Stimulated activated CD4-positive, alpha-beta T cell treated with anti-CD3 and anti-CD28 coated beads, TNF-alpha, amount 100 ng/mL, for 4 hours (primary cell): ENCODE measurements around the gene CRY2.
"Not testable (repeated sequence)": the region's sequence is repeated elsewhere in the genome, so short reads cannot be mapped to it uniquely, and the experiment has no call there.

Source experiments
- DNase-seq, 3 experiments: peaks; one replicate each; pipeline ENCODE4 v3.0.0-alpha.2; 2020; ENCODE audit warnings: low read depth in 3 of 3

The CRY2 gene

GRCh38 chr11:45811571-45812290 lies 35.5 kb upstream of the CRY2 start:
- no peak for DNase-seq

- no peak for DNase-seq
Measured at GRCh38 chr11:45812581-45813548, 34.4 kb upstream of the CRY2 start.

- DNase-seq = no peak
Measured at GRCh38 chr11:45815747-45816146, 31.5 kb upstream of the CRY2 start.

DNA sequence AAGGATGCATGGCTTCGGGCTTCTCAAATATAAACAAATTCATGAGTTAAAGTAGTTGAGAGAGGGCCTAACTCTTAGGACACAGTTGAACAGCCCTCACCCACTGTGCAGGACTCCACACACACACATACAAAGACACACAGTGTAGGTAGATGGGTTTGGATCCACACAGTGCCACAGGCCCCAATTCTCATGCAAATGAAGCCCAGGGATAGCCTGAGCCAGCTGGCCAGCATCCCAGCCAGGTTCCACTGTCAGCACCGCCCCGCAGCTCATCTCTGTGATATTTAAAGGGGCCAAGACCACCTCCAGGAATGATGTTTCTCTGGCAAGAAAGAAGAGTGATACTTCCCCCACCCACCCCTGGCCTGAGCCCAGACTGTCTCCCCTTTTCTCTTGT lies 30.7 kb upstream of the CRY2 start:
- DNase-seq = no peak

DNA sequence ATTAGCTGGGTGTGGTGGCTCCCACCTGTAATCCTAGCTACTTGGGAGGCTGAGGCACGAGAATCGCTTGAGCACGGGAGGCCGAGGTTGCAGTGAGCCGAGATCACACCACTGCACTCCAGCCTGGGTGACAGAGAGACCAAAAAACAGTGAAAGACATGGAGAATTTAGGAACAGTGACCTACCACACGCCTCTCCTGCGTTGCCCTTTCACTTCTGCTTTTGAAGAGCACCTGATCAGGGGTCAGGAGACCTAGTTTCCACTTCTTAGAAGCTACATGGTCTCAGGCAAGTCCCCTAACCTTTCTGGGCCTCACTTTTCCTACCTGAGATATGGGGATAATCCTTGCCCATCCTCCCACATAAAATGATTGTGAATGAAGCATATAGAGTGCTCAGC lies 30.1 kb upstream of the CRY2 start:
- DNase-seq = no peak

DNA sequence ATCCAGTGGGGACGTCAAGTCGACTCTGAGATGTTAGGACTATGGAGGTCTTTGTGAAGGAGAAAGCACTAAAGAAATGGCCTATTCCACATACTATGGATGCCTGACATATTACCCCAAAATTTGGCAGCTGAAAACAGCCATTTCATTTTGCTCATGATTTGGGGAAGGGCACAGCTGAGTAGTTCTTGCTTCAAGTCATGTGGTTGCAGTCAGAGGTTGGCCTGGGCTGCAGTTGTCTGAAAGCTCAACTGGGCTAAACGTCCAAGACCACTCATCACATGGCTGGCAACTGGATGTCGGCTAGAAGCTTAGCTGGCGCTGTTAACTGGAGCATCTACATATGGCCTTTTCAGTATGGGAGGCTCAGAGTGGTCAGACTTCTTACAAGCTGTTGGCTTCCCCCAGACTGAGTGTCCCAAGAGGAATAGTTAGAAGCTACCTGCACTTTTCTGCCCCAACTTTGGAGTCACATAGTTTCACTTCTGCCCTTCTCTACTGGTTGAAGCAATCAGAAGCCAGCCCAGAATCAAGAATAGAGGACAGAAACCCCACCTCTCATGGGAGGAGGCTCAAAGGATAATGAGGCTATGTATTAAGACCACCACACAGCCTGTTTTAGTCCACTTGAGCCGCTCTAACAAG lies 28.2 kb upstream of the CRY2 start:
- no peak for DNase-seq

DNA sequence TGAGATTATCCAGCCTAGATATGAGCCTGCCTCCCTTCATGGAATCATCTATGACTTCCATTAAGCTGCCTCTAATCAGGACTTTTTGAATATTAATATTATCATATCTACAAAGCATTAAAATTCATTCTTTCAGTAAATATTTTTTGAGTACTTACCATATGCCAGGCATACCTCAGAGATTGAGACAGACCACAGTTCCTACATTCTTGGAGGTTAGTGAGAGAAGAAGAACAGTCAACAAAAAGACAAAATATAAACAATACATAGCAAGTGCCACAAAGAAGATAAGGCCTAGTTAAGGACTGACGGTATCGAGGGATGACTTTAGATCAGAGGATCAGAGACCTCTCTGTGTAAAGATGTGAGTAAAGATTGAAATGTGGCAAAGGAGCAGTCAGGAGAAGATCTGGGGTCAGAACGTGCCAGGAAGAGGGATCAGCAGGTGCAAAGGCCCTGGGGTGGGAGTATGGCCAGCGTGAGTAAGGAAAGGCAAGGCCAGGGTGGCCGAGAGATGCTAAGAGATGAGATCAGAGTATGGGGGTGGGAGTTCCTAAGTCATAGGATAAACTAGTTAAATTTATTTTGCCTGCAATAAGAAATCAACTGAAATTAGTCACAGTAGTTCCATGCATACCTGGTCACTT lies 26.9 kb upstream of the CRY2 start:
- DNase-seq = no peak

DNA sequence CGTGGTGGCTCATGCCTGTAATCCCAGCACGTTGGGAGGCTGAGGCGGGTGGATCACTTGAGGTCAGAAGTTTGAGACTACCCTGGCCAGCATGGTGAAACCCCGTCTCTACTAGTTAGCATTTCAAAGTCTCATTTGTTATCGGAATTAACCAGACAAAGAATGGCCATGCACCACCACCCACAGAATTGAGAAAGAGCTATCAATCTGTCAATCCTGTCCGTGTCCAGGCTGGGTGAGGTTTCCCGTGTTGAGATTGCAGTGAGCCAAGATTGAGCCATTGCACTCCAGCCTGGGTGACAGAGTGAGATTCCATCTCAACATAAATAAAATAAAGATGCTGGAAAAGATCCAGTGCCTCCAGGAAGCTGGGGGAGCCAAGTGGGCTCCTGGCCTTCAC lies 20.8 kb upstream of the CRY2 start:
- not testable (repeated sequence) for DNase-seq

DNA sequence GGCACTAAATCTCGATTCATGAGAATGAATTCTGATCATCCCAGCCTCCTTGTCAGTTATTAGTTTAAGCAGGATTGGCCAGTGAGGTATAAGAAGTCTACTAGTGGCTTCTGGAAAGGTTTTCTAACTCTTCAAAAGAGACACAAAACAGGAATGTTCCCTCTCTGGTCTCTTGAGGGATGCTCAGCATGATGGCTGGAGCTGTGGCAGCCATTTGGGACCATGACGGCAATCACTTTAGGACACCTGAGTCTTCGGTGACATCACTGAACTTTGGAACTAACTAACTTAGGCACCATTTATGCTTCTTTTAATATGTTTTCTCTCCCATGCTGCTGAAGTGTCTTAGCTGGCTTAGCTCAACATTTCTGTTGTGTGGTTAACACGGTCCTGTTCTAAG lies 20.2 kb upstream of the CRY2 start:
- no peak for DNase-seq

GRCh38 chr11:45828996-45829395 lies 18.3 kb upstream of the CRY2 start:
- DNase-seq = no peak

DNA sequence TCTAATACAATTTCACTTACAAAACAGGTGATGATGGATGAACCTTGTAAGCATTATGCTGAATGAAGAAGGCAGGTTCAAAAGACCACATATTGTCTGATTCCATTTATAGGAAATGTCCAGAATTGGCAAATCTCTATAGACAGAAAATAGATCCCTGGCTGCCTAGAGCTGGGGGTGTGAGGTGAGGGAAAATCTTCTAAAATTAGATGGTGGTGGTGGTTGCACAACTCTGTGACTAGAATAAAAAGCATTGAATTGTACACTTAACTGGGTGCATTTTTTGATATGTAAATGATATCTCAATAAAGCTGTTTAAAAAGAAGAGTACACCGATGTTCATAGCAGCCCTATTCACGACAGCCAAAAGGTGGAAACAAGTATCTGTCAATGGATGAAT lies 16.7 kb upstream of the CRY2 start:
- DNase-seq = no peak

DNA sequence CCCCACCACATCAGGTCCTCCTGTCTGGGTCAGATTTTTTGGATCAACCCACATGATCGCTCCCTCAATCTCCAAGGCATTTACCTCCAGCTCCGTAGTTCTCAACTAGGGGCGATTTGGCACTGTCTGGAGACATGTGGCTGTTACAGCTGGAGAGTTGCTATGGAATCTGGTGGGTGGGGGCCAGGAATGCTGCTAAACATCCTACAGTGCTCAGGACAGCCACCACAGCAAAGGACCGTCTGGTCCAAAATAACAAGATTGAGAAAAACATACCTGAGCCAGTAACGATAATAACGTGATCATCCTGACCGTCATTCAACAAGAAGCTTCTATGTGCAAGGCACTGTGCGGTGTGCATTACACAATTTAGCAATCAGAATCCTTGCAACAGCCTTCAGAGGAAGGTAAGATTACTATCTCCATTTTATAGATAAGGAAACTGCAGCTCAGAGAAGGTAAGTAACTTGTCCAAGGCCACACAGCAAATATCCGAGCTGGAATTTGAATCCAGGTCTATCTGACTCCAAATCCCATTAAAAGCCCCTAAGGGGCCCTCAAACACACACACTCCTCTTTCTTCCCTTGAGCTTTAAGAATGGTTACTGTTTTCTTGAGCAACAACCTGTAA lies 14.3 kb upstream of the CRY2 start:
- no peak for DNase-seq

DNA sequence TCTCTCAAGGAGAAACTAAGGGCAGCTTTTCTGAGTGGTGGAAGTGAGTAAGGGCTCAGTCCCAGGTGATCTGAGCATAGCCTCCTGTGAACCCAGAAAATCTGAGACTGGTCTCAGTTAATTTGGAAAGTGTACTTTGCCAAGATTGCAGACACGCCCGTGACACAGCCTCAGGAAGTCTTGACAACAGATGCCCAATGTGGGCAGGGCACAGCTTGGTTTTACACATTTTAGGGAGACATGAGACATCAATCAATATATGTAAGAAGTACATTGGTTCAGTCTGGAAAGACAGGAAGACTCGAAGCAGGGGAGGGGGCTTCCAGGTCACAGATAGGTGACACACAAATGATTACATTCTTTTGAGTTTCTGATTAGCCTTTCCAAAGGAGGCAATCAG lies 13.5 kb upstream of the CRY2 start:
- no peak for DNase-seq

DNA sequence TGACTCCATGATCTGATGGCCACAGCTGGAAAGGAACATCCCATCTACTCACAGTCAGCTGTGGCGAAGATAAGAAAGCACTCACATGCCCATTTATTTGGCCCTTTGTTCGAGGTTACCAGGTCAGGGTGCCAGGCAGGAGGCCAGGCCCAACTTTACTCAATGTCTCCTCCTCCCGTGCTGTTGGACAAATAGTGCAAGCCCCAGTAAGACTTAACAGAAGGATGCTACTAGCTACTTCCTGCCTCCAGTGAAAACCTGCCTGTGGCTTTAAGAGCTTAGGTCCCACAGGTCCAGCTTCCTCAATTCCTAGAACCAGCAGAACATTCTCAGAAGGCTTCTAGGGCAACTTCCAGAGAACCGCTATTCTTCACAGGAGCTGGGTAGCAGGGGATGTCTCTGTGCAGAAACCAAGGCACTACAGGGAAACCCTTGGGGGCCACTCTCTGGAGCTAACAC lies 12.9 kb upstream of the CRY2 start:
- DNase-seq = no peak

- DNase-seq = no peak
Measured at GRCh38 chr11:45839204-45839603, 8.1 kb upstream of the CRY2 start.

GRCh38 chr11:45840251-45840650 lies 7.0 kb upstream of the CRY2 start:
- DNase-seq = not testable (repeated sequence)

DNA sequence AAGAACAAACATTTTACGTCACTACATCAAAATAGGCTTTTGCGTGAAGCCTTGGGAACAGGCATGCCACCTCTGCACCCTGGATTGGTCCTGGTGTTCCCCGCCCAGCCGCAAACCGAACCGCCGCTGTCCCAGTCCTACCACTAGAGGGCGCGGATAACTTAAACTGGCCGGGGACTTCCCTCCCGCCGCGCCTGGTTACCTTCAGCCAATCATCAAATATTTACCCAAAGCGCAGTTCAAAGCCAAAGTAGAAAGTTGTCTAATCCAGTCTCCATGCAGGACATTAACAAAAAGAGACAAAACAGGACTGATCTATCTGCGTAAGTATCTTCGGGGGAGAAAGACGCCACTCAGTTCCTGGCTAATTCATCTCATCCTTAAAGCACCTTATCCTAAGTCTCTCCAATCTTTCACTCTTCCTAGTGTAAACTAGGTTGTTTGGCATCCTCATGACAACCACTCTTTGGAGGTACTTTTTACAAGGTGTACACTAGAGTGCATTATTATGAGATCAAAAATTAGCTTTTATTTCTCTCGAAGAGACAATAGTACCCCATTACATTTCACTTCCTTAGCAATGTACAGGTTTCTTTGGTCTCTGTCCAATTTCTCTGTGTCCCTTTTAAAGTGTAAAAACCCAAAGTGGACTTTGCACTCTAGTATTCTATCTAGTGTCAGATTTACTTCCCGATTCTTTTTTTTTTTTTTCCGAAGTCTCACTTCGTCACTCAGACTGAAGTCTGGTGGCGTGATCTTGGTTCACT lies 3.9 kb upstream of the CRY2 start:
- peak; percentile 60 to 75 (median 67) for DNase-seq

DNA sequence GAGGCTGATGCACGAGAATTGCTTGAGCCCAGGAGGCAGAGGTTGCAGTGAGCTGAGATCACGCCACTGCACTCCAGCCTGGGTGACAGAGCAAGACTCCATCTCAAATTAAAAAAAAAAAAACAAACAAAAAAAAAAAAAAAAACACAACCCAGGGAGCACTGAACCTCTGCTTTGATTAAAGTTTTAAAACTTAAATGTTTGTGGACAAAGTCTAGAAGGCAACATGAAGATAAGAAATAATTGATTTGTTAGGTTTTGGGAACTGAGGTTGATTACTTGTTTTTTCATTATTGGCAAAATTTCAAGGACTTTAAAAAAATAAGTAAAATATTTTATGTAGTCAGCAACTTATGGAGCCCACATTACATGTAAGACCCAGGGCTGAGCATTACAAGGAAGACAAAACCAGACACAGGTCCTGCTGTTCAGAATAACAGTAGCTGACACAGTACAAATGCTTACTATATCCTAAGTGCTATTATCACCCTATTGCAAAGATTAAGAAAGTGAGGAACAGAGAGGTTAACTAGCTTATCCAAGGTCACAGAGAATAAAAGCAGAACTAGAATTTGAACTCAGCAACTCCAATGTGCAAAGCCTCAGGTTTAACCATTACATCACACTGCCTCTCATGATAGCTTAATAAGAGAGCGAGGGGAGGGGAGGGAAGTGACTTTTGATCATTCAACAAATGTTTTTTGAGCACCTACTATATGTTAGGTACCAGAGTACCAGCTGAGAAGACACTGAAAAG lies 2.3 kb upstream of the CRY2 start:
- DNase-seq = no peak

- no peak for DNase-seq
Measured at GRCh38 chr11:45846174-45846675, 1.1 kb upstream of the CRY2 start.

- DNase-seq = peak in 1 of 3 experiments; percentile 8
Measured at GRCh38 chr11:45847911-45848316, 639 bp downstream of the CRY2 start.
